Fibroblast of lung (primary cell): Measurements from ENCODE around the gene ZNF407. TPM values are rescaled to one million over a fixed set of nuclear protein-coding genes. Genes with fewer than 3 reads are reported as not detected.

Experiments
- DNase-seq, 2 donors: peaks; one replicate each; pipeline versions ENCODE4 v3.0.0 to v3.0.0-alpha.2; 2010; ENCODE audit warnings: low read depth in 2 of 2
- H2AFZ ChIP-seq: 2 replicates; pipeline ENCODE4 v1.5.1; 2012; ENCODE audit warnings: low read length, control low read depth, inconsistent platforms
- H3K27ac ChIP-seq: 2 replicates; pipeline ENCODE4 v1.5.1; 2011; ENCODE audit warnings: low read length, control low read depth; ENCODE audit not compliant: insufficient read depth
- H3K27me3 ChIP-seq: 2 replicates; pipeline ENCODE4 v1.5.1; 2011; ENCODE audit warnings: mild to moderate bottlenecking, low read length; ENCODE audit not compliant: control insufficient read depth, insufficient read depth
- H3K36me3 ChIP-seq: 2 replicates; pipeline ENCODE4 v1.5.1; 2011; ENCODE audit warnings: low read length; ENCODE audit not compliant: control insufficient read depth, insufficient read depth
- H3K4me1 ChIP-seq: 2 replicates; pipeline ENCODE4 v1.5.1; 2011; ENCODE audit warnings: low read length; ENCODE audit not compliant: control insufficient read depth, insufficient read depth; ENCODE audit errors: extremely low read depth
- H3K4me2 ChIP-seq: 2 replicates; pipeline ENCODE4 v1.5.1; 2011; ENCODE audit warnings: low read length, control low read depth; ENCODE audit not compliant: insufficient read depth; ENCODE audit errors: extremely low read depth
- H3K4me3 ChIP-seq, 4 experiments: fragments of 200-600 bp in 1 of 4; sonication (generic) in 1 of 4; replicated peaks in 1 of 4; 2 replicates each; pipeline ENCODE4 v1.5.1; 2011 to 2016; ENCODE audit warnings: low read length in 4 of 4, low read depth in 3 of 4, mild to moderate bottlenecking in 3 of 4, control low read depth in 2 of 4, inconsistent platforms in 1 of 4, mixed read lengths in 1 of 4; ENCODE audit not compliant: insufficient read depth in 1 of 4; ENCODE audit errors: control extremely low read depth in 1 of 4
- H3K79me2 ChIP-seq: 2 replicates; pipeline ENCODE4 v1.5.1; 2012; ENCODE audit warnings: mild to moderate bottlenecking, low read length, inconsistent platforms; ENCODE audit not compliant: control insufficient read depth, insufficient read depth
- H3K9ac ChIP-seq: 2 replicates; pipeline ENCODE4 v1.5.1; 2011; ENCODE audit warnings: mild to moderate bottlenecking, low read length, control low read depth; ENCODE audit not compliant: insufficient read depth
- H3K9me3 ChIP-seq: 2 replicates; pipeline ENCODE4 v1.5.1; 2012; ENCODE audit warnings: low read depth, low read length; ENCODE audit not compliant: control insufficient read depth, insufficient read depth
- H4K20me1 ChIP-seq: 2 replicates; pipeline ENCODE4 v1.5.1; 2011; ENCODE audit warnings: low read length; ENCODE audit not compliant: control insufficient read depth, insufficient read depth; ENCODE audit errors: extremely low read depth
- EZH2 ChIP-seq: IDR thresholded peaks from 2 replicates; pipeline ENCODE4 v1.5.1; 2012; ENCODE audit warnings: low read length, control low read depth, mild to moderate bottlenecking; ENCODE audit errors: missing control alignments
- polyA plus RNA-seq, 2 donors: library from polyadenylated mRNA; depleted of rRNA in 1 of 2; stranded (reverse) in 1 of 2; unstranded in 1 of 2; fragments of >200 nt; gene quantifications; 2 replicates each; pipeline ENCODE4 v1.2.1, GENCODE V29; 2011 to 2012; ENCODE audit warnings: missing spikeins in 1 of 2
- total RNA-seq: library from RNA; depleted of rRNA; stranded (reverse); fragments of >200 nt; gene quantifications from 2 replicates; pipeline ENCODE4 v1.2.1, GENCODE V29; 2014
- TF ChIP-seq, protein P1 (sequence below), 2 donors: IDR thresholded peaks in 1 of 2; conservative IDR thresholded peaks in 1 of 2; 1 replicate in 1 of 2; 2 replicates in 1 of 2; pipeline ENCODE4 v1.5.1; 2011 to 2012; ENCODE audit warnings: low read length in 2 of 2, control low read depth in 1 of 2, inconsistent platforms in 1 of 2, low read depth in 1 of 2, mild to moderate bottlenecking in 1 of 2

The ZNF407 gene
- total and polyA plus RNA-seq, 2 donors (not counting 1 experiment from before 2014, with no cell fraction given), result 5.1 to 12.6 TPM

DNA sequence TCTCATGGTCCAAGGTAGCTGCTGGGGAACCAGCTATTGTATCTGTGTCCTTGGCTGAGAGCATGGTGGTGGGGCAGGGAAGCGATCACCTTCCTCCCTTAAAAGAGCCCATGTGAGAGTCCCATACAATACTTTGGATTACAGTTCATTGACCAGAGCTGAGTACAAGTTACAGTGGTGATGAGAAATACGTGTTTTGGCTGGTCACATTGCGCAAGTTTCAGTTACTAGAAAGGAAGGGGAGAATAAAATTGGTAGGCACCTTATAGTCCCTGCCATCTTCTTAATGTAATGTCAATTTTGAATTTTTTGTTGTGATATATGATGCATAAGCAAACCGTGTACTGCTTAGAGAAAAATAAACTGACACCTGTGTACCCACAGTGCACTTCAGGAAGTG lies 67.7 kb downstream of the ZNF407 start:
- Histone ChIP-seq H3K9me3 (no peaks in the 10 kb centered on the region), H3K36me3 (no peaks in the 10 kb centered on the region), H3K4me2 (no peak overlapping the region), H4K20me1 (no peaks in the 10 kb centered on the region), H3K9ac (no peak overlapping the region), H3K79me2 (no peaks in the 10 kb centered on the region), H2AFZ (no peak overlapping the region), H3K27ac (no peak overlapping the region), H3K4me1 (no peaks in the 10 kb centered on the region), H3K4me3 (no peak overlapping the region), H3K27me3 (no peaks in the 10 kb centered on the region)
- no peak for DNase-seq
- TF ChIP-seq EZH2, result no peak
- TF ChIP-seq, protein P1, sequence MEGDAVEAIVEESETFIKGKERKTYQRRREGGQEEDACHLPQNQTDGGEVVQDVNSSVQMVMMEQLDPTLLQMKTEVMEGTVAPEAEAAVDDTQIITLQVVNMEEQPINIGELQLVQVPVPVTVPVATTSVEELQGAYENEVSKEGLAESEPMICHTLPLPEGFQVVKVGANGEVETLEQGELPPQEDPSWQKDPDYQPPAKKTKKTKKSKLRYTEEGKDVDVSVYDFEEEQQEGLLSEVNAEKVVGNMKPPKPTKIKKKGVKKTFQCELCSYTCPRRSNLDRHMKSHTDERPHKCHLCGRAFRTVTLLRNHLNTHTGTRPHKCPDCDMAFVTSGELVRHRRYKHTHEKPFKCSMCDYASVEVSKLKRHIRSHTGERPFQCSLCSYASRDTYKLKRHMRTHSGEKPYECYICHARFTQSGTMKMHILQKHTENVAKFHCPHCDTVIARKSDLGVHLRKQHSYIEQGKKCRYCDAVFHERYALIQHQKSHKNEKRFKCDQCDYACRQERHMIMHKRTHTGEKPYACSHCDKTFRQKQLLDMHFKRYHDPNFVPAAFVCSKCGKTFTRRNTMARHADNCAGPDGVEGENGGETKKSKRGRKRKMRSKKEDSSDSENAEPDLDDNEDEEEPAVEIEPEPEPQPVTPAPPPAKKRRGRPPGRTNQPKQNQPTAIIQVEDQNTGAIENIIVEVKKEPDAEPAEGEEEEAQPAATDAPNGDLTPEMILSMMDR (conservative IDR thresholded peaks at IDR 0.05 in 1 of 2, IDR thresholded peaks at IDR 0.05 in 1 of 2; ENCODE audit: low read depth in 1 of 2, low read length in 2 of 2), result no peak

DNA sequence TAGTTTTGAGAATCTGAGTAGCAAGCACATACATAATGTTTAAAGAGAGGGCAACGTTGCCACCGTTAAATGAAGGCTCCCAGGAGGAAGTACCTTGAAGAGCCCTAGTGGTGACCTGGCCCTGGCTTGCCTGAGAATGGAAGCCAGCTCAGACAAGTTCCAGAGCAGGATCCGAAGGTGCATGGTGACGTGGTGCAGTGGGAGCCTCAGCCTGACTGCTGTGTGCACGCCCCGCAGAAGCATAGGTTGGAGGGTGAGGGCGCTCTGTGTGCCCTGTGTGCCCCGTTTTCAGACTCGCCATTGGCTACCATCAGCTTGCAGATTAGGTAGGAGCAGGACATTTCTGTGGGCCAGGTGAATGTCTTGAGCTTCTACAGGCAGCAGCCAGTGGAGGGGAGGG lies 68.2 kb downstream of the ZNF407 start:
- no peaks in the 10 kb centered on the region for H3K36me3 ChIP-seq
- no peak overlapping the region for H3K4me3 ChIP-seq
- no peaks in the 10 kb centered on the region for H3K4me1 ChIP-seq
- no peaks in the 10 kb centered on the region for H4K20me1 ChIP-seq
- no peak overlapping the region for H2AFZ ChIP-seq
- H3K27ac ChIP-seq, result no peak overlapping the region
- H3K9ac ChIP-seq, result no peak overlapping the region
- no peaks in the 10 kb centered on the region for H3K79me2 ChIP-seq
- H3K4me2 ChIP-seq, result no peak overlapping the region
- DNase-seq, result no peak
- no peaks in the 10 kb centered on the region for H3K27me3 ChIP-seq
- TF ChIP-seq, protein P1 (conservative IDR thresholded peaks at IDR 0.05 in 1 of 2, IDR thresholded peaks at IDR 0.05 in 1 of 2; ENCODE audit: low read depth in 1 of 2, low read length in 2 of 2), result no peak
- no peak for TF ChIP-seq EZH2
- no peaks in the 10 kb centered on the region for H3K9me3 ChIP-seq

DNA sequence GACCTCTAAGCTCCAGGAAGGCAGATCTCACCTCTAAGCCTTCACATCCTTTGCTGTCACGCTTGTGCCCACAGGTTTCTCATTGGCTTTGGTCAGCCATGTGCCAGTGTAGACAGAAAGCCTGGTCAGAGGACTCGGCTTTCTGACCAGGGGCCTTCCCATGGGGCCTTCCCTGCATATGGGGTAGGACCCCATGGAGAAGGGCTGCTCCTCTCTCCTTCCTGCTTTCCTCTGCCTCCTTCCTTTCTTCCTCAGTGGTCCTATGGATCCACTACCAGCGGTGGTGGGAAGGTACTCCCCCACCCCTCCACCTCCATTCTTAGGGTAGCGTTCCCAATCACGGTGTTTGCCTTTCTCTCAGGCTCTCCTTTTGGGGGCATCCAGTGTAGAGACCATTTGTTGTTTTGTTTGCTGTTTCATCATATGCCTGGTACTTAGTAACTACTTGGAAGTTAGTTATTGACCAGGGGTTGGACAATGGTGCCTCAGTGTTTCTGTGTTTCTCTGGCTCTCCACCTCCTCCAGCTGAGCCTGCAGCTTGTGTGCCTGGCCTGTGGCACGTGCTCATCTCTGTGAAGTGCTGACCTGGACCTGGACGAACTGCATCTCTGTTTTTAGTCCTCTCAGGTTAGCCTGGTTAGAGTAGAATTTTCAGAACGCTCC lies 71.6 kb downstream of the ZNF407 start:
- Histone ChIP-seq H3K9me3 (no peaks in the 10 kb centered on the region), H3K4me2 (no peak overlapping the region), H3K4me1 (no peaks in the 10 kb centered on the region), H4K20me1 (no peaks in the 10 kb centered on the region), H3K27me3 (no peaks in the 10 kb centered on the region), H3K79me2 (no peaks in the 10 kb centered on the region), H3K36me3 (no peaks in the 10 kb centered on the region), H3K4me3 (no peak overlapping the region), H3K9ac (no peak overlapping the region), H2AFZ (no peak overlapping the region), H3K27ac (no peak overlapping the region)
- no peak for DNase-seq
- TF ChIP-seq EZH2, result no peak
- TF ChIP-seq, protein P1 (conservative IDR thresholded peaks at IDR 0.05 in 1 of 2, IDR thresholded peaks at IDR 0.05 in 1 of 2; ENCODE audit: low read depth in 1 of 2, low read length in 2 of 2), result no peak
